ENCODE measurements around the gene KCND2. TPM values are rescaled to one million over a fixed set of nuclear protein-coding genes. Genes with fewer than 3 reads are reported as not detected.

KCND2 gene
- polyA plus RNA-seq, 3 donors, result not detected

DNA sequence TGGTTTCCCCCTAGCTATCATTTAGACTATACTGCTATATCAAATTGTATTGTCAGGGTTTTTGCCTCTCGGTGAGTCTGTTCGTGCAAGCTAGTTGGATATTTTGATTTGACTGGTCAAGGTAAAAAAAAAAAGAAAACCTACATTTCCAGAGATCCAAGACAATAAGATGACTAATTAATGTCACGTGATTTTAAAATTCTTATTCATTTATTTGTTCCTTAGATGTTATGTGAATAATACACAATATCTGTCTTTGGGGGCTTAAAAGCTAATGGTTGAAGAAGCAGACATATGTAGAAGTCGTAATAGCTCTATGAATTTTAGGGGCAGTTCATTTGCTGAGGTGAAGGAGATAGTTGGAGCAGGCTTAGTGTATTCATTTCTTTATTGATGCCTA, 191.1 kb downstream of the KCND2 start:
- Histone ChIP-seq H3K27me3 (ENCODE audit: control insufficient read depth in 2 of 2, insufficient read depth in 2 of 2, low read length in 2 of 2) (no peaks in the 10 kb centered on the region), H3K9me3 (replicated peaks in 1 of 2; ENCODE audit: control insufficient read depth in 1 of 2, insufficient read depth in 1 of 2, low read length in 2 of 2) (no peaks in the 10 kb centered on the region), H3K79me2 (ENCODE audit: insufficient read depth, low read length) (no peaks in the 10 kb centered on the region), H3K9ac (ENCODE audit: insufficient read depth, low read length, poor library complexity, severe bottlenecking) (no peak overlapping the region), H3K4me1 (ENCODE audit: control insufficient read depth in 1 of 2, insufficient read depth in 2 of 2, low read length in 2 of 2) (no peaks in the 10 kb centered on the region), H3K4me2 (replicated peaks; ENCODE audit: extremely low read depth, low read length, poor library complexity, severe bottlenecking) (no peak overlapping the region), H3K4me3 (replicated peaks in 1 of 3; ENCODE audit: low read depth in 2 of 3, low read length in 3 of 3) (no peak overlapping the region), H3K27ac (ENCODE audit: low read depth in 1 of 2, low read length in 2 of 2) (no peak overlapping the region), H3K36me3 (replicated peaks in 1 of 2; ENCODE audit: control insufficient read depth in 1 of 2, insufficient read depth in 2 of 2, low read length in 2 of 2) (no peaks in the 10 kb centered on the region), H2AFZ (ENCODE audit: insufficient read depth, low read depth, low read length, poor library complexity, severe bottlenecking) (no peak overlapping the region), H4K20me1 (ENCODE audit: insufficient read depth, low read length) (no peaks in the 10 kb centered on the region)
- intact Hi-C loops (cut with micrococcal nuclease), result no loop called here
- H3K36me3 Mint-ChIP-seq, result no peaks in the 10 kb centered on the region
- DNase-seq, result no peak
- no peak overlapping the region for H3K4me3 Mint-ChIP-seq
- TF ChIP-seq, protein P1, sequence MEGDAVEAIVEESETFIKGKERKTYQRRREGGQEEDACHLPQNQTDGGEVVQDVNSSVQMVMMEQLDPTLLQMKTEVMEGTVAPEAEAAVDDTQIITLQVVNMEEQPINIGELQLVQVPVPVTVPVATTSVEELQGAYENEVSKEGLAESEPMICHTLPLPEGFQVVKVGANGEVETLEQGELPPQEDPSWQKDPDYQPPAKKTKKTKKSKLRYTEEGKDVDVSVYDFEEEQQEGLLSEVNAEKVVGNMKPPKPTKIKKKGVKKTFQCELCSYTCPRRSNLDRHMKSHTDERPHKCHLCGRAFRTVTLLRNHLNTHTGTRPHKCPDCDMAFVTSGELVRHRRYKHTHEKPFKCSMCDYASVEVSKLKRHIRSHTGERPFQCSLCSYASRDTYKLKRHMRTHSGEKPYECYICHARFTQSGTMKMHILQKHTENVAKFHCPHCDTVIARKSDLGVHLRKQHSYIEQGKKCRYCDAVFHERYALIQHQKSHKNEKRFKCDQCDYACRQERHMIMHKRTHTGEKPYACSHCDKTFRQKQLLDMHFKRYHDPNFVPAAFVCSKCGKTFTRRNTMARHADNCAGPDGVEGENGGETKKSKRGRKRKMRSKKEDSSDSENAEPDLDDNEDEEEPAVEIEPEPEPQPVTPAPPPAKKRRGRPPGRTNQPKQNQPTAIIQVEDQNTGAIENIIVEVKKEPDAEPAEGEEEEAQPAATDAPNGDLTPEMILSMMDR (IDR thresholded peaks at IDR 0.05), result no peak
- WGBS (ENCODE audit: insufficient coverage), result no CpG with 5 or more reads among the region's 4 CpGs
- H3K27ac Mint-ChIP-seq, result no peak overlapping the region
- peaks cover 0 to 5% (median under 1%) of the 10 kb centered on the region in 7 donors for H3K9me3 Mint-ChIP-seq
- no peaks in the 10 kb centered on the region for H3K27me3 Mint-ChIP-seq (ENCODE audit: low read depth in 3 of 3)
- H3K4me1 Mint-ChIP-seq, result no peaks in the 10 kb centered on the region

- no peaks in the 10 kb centered on the region for H3K36me3 Mint-ChIP-seq
- no peaks in the 10 kb centered on the region for H3K4me1 Mint-ChIP-seq
- H2AFZ ChIP-seq (ENCODE audit: insufficient read depth, low read depth, low read length, poor library complexity, severe bottlenecking), result no peak overlapping the region
- no peaks in the 10 kb centered on the region for H3K27me3 Mint-ChIP-seq (ENCODE audit: low read depth in 3 of 3)
- H3K9me3 ChIP-seq (replicated peaks in 1 of 2; ENCODE audit: control insufficient read depth in 1 of 2, insufficient read depth in 1 of 2, low read length in 2 of 2), result no peaks in the 10 kb centered on the region
- no peak overlapping the region for H3K9ac ChIP-seq (ENCODE audit: insufficient read depth, low read length, poor library complexity, severe bottlenecking)
- H3K27ac Mint-ChIP-seq, result no peak overlapping the region
- H3K36me3 ChIP-seq (replicated peaks in 1 of 2; ENCODE audit: control insufficient read depth in 1 of 2, insufficient read depth in 2 of 2, low read length in 2 of 2), result no peaks in the 10 kb centered on the region
- H4K20me1 ChIP-seq (ENCODE audit: insufficient read depth, low read length), result no peaks in the 10 kb centered on the region
- H3K79me2 ChIP-seq (ENCODE audit: insufficient read depth, low read length), result no peaks in the 10 kb centered on the region
- H3K4me3 Mint-ChIP-seq, result no peak overlapping the region
- no peaks in the 10 kb centered on the region for H3K4me1 ChIP-seq (ENCODE audit: control insufficient read depth in 1 of 2, insufficient read depth in 2 of 2, low read length in 2 of 2)
- TF ChIP-seq, protein P1 (IDR thresholded peaks at IDR 0.05), result no peak
- DNase-seq, result no peak
- H3K9me3 Mint-ChIP-seq, result peaks cover 0 to 4% (median 0%) of the 10 kb centered on the region in 7 donors
- no peak overlapping the region for H3K27ac ChIP-seq (ENCODE audit: low read depth in 1 of 2, low read length in 2 of 2)
- H3K27me3 ChIP-seq (ENCODE audit: control insufficient read depth in 2 of 2, insufficient read depth in 2 of 2, low read length in 2 of 2), result no peaks in the 10 kb centered on the region
- H3K4me3 ChIP-seq (replicated peaks in 1 of 3; ENCODE audit: low read depth in 2 of 3, low read length in 3 of 3), result no peak overlapping the region
- no peak overlapping the region for H3K4me2 ChIP-seq (replicated peaks; ENCODE audit: extremely low read depth, low read length, poor library complexity, severe bottlenecking)
- no CpG with 5 or more reads among the region's 3 CpGs for WGBS (ENCODE audit: insufficient coverage)
- intact Hi-C loops (cut with micrococcal nuclease), result no loop called here
These were observed 194.7 kb downstream of the KCND2 start for GRCh38 chr7:120467676-120468075.

Measured in CD14-positive monocyte (primary cell).